Peyer's patch (tissue), 4 donors: ENCODE data around the gene TAGAP.

ENCODE experiments used
- POLR2A ChIP-seq, 2 donors: fragments of 450-650 bp; IDR thresholded peaks; one replicate each; pipeline ENCODE4 v1.5.1; 2017; ENCODE audit warnings: antibody characterized with exemption in 2 of 2, mild to moderate bottlenecking in 2 of 2, moderate library complexity in 2 of 2
- TF ChIP-seq, protein P1 (sequence below), 6 experiments: fragments of 450-650 bp in 4 of 6; fragments of 200-600 bp in 2 of 6; sonication (generic) in 1 of 6; IDR thresholded peaks; one replicate each; pipeline ENCODE4 v1.5.1; 2017 to 2019; ENCODE audit warnings: antibody characterized with exemption in 6 of 6, mild to moderate bottlenecking in 3 of 6, moderate library complexity in 1 of 6

DNA sequence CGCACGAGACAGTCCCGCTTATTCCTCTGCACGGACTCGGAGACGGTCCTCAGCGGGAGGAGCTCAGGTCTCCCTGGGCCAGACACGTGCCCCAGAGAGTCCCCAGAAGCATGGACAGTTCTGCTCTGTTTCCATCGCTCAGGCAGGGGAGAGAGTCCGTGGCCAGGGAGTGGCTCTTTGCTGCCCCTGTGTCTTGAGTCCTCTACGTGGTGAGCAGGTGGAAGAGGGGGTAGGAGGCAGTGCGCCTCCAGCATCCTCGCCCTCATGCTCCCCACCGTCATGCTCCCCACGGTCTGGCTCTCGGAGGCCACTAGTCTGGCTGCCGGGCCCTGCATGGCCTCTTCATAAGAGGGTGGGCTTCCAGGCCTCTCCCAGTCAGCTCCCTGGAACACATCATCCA is 8.9 kb downstream of the TAGAP start:
- TF ChIP-seq, protein P1, sequence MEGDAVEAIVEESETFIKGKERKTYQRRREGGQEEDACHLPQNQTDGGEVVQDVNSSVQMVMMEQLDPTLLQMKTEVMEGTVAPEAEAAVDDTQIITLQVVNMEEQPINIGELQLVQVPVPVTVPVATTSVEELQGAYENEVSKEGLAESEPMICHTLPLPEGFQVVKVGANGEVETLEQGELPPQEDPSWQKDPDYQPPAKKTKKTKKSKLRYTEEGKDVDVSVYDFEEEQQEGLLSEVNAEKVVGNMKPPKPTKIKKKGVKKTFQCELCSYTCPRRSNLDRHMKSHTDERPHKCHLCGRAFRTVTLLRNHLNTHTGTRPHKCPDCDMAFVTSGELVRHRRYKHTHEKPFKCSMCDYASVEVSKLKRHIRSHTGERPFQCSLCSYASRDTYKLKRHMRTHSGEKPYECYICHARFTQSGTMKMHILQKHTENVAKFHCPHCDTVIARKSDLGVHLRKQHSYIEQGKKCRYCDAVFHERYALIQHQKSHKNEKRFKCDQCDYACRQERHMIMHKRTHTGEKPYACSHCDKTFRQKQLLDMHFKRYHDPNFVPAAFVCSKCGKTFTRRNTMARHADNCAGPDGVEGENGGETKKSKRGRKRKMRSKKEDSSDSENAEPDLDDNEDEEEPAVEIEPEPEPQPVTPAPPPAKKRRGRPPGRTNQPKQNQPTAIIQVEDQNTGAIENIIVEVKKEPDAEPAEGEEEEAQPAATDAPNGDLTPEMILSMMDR (IDR thresholded peaks at IDR 0.05) = no peak
- no peak for TF ChIP-seq POLR2A (IDR thresholded peaks at IDR 0.05)
